GM23248 (cell line): ENCODE measurements around the gene PRPF40B. TPM values are rescaled to one million over a fixed set of nuclear protein-coding genes. Genes with fewer than 3 reads are reported as not detected.
A peak's percentile ranks its signal among the peaks of the same experiment; 100 is the strongest.

Source experiments
- DNase-seq: peaks from one replicate; pipeline ENCODE4 v3.0.0-alpha.2; 2015
- H2AFZ ChIP-seq: fragments of 200-600 bp; sonication (generic); 2 replicates; pipeline ENCODE4 v1.6.1; 2016; ENCODE audit warnings: antibody characterized with exemption
- H3F3A ChIP-seq: fragments of 200-600 bp; sonication (generic); 2 replicates; pipeline ENCODE4 v1.6.1; 2016; ENCODE audit warnings: mild to moderate bottlenecking, antibody characterized with exemption, mixed run types; ENCODE audit not compliant: insufficient read depth
- H3K27ac ChIP-seq: fragments of 200-600 bp; sonication (generic); 2 replicates; pipeline ENCODE4 v1.5.1; 2016; ENCODE audit warnings: mild to moderate bottlenecking
- H3K27me3 ChIP-seq: fragments of 200-600 bp; sonication (generic); replicated peaks from 2 replicates; pipeline ENCODE4 v1.6.1; 2016; ENCODE audit warnings: mild to moderate bottlenecking; ENCODE audit not compliant: insufficient read depth
- H3K36me3 ChIP-seq: fragments of 200-600 bp; sonication (generic); 2 replicates; pipeline ENCODE4 v1.6.1; 2016; ENCODE audit warnings: low read depth, mild to moderate bottlenecking
- H3K4me1 ChIP-seq: fragments of 200-600 bp; sonication (generic); 2 replicates; pipeline ENCODE4 v1.6.1; 2016; ENCODE audit warnings: mild to moderate bottlenecking; ENCODE audit not compliant: insufficient read depth
- H3K4me2 ChIP-seq: fragments of 200-600 bp; sonication (generic); one replicate; pipeline ENCODE4 v1.6.1; 2016; ENCODE audit warnings: mild to moderate bottlenecking; ENCODE audit not compliant: unreplicated experiment
- H3K4me3 ChIP-seq: fragments of 200-600 bp; sonication (generic); 2 replicates; pipeline ENCODE4 v1.5.1; 2016; ENCODE audit warnings: mild to moderate bottlenecking
- H3K79me2 ChIP-seq: fragments of 200-600 bp; sonication (generic); 2 replicates; pipeline ENCODE4 v1.6.1; 2016; ENCODE audit warnings: mild to moderate bottlenecking; ENCODE audit not compliant: insufficient read depth
- H3K9ac ChIP-seq: fragments of 200-600 bp; sonication (generic); 2 replicates; pipeline ENCODE4 v1.6.1; 2016; ENCODE audit warnings: mild to moderate bottlenecking
- H3K9me2 ChIP-seq: fragments of 200-600 bp; sonication (generic); 2 replicates; pipeline ENCODE4 v1.6.1; 2016; ENCODE audit warnings: mixed run types, mild to moderate bottlenecking, moderate library complexity; ENCODE audit not compliant: insufficient read depth
- H3K9me3 ChIP-seq: fragments of 200-600 bp; sonication (generic); one replicate; pipeline ENCODE4 v1.6.1; 2017; ENCODE audit warnings: low read depth
- H4K20me1 ChIP-seq: fragments of 200-600 bp; sonication (generic); 2 replicates; pipeline ENCODE4 v1.6.0; 2016; ENCODE audit not compliant: insufficient read depth
- EZH2 ChIP-seq: fragments of 200-600 bp; sonication (generic); IDR thresholded peaks from 2 replicates; pipeline ENCODE4 v1.6.1; 2018; ENCODE audit warnings: antibody characterized with exemption, mild to moderate bottlenecking; ENCODE audit not compliant: insufficient read depth, poor library complexity, severe bottlenecking
- EZH2phosphoT487 ChIP-seq: fragments of 200-600 bp; sonication (generic); IDR thresholded peaks from 2 replicates; pipeline ENCODE4 v1.6.1; 2018; ENCODE audit warnings: antibody characterized with exemption, moderate library complexity, mild to moderate bottlenecking, low read depth; ENCODE audit not compliant: insufficient read depth
- WGBS, 2 experiments: methylation state at CpG; one replicate each; pipeline ENCODE4 v1.1.6; 2015 to 2017; ENCODE audit warnings: low lambda C conversion rate in 2 of 2, low coverage in 1 of 2; ENCODE audit errors: missing lambda C conversion rate in 2 of 2; 5-methylcytosine and 5-hydroxymethylcytosine counted together
- in situ Hi-C: fragments of 300-500 bp; cut with MboI; formaldehyde crosslinking; loops from 2 replicates; pipeline ENCODE4 v1.15.0; 2020
- polyA plus RNA-seq: library from polyadenylated mRNA; unstranded; fragments of >200 nt; fragmentation: Nextera tagmentation; extraction: Ambion mirVana; gene quantifications from 2 replicates; pipeline ENCODE4 v1.2.1, GENCODE V29; 2016
- total RNA-seq: library from RNA; depleted of rRNA; stranded (reverse); fragments of >200 nt; shearing (Covaris generic); gene quantifications from 2 replicates; pipeline ENCODE4 v1.2.3, GENCODE V29; 2014

The PRPF40B gene
- total and polyA plus RNA-seq, 2 experiments from 2014 or later: 9.9 to 11.6 TPM

DNA sequence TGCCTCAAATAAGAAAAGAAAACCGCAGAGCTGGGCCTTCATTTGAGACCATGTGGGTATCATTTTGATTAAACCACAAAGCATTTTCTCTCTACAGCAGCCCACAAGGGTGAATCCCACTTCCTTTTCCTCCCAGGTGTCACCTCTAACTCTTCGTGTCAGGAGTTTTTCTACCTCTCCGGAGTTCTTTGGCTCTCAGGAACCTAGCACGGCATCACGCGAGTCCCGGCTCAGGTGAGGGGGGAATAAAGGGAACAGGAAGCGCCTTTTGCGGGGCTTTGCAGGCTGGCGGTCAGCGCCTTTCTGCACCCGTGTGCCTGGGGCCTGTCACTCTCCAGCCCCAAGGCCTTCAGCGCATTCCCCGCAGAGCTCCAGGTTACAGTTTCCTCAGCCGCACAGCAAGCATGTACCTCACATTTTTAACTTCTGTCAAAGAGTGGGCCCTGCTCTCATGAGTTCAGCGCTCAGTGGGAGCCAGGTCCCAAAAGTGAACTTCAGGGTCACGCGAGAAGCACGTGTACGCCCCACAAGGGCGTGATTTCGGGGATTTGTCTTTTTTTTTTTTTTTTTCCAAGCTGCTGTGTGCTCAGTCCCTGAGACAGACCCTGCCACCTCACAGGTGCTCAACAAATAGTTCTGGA, 740 bp upstream of the PRPF40B start:
- Histone ChIP-seq H3K27ac (peak overlapping the region; percentile 52), H3K79me2 (no peaks in the 10 kb centered on the region), H3K4me3 (peak overlapping the region; percentile 77), H3K36me3 (no peaks in the 10 kb centered on the region), H2AFZ (peak overlapping the region; percentile 84), H3K4me1 (peaks cover 19% of the 10 kb centered on the region), H3F3A (peaks cover 26% of the 10 kb centered on the region), H3K27me3 (no peaks in the 10 kb centered on the region), H3K9me3 (no peaks in the 10 kb centered on the region), H4K20me1 (no peaks in the 10 kb centered on the region), H3K9me2 (no peaks in the 10 kb centered on the region), H3K9ac (peak overlapping the region; percentile 77), H3K4me2 (peak overlapping the region; percentile 93)
- TF ChIP-seq EZH2phosphoT487: no peak
- TF ChIP-seq EZH2: no peak
- in situ Hi-C loops: no loop called here
- peak; percentile 76 for DNase-seq
- WGBS, 2 experiments: 4 to 5% methylated on average over 22 of the region's 22 CpGs

- Histone ChIP-seq H3K4me1 (peaks cover 25% of the 10 kb centered on the region), H3K4me2 (no peak overlapping the region), H3F3A (peaks cover 33% of the 10 kb centered on the region), H3K36me3 (no peaks in the 10 kb centered on the region), H3K9ac (no peak overlapping the region), H4K20me1 (no peaks in the 10 kb centered on the region), H3K4me3 (no peak overlapping the region), H3K27ac (no peak overlapping the region), H3K9me3 (no peaks in the 10 kb centered on the region), H3K79me2 (no peaks in the 10 kb centered on the region), H3K9me2 (no peaks in the 10 kb centered on the region), H2AFZ (no peak overlapping the region), H3K27me3 (no peaks in the 10 kb centered on the region)
- WGBS, 2 experiments: 59 to 68% methylated on average over 4 of the region's 4 CpGs
- peak; percentile 44 for DNase-seq
- TF ChIP-seq EZH2phosphoT487: no peak
- TF ChIP-seq EZH2: no peak
- in situ Hi-C loops: no loop called here
These were observed 1.7 kb downstream of the PRPF40B start for GRCh38 chr12:49624921-49625577.

GRCh38 chr12:49626169-49626835, 2.9 kb downstream of the PRPF40B start:
- in situ Hi-C loops: no loop called here
- Histone ChIP-seq H4K20me1 (no peaks in the 10 kb centered on the region), H3K79me2 (no peaks in the 10 kb centered on the region), H3K27ac (no peak overlapping the region), H2AFZ (no peak overlapping the region), H3K9ac (no peak overlapping the region), H3K4me2 (no peak overlapping the region), H3K4me3 (no peak overlapping the region), H3F3A (peaks cover 33% of the 10 kb centered on the region), H3K36me3 (no peaks in the 10 kb centered on the region), H3K4me1 (peaks cover 25% of the 10 kb centered on the region), H3K27me3 (no peaks in the 10 kb centered on the region), H3K9me3 (no peaks in the 10 kb centered on the region), H3K9me2 (no peaks in the 10 kb centered on the region)
- DNase-seq: peak; percentile 53
- no peak for TF ChIP-seq EZH2phosphoT487
- TF ChIP-seq EZH2: no peak
- 84% methylated on average over 6 of the region's 6 CpGs for WGBS, 2 experiments

DNA sequence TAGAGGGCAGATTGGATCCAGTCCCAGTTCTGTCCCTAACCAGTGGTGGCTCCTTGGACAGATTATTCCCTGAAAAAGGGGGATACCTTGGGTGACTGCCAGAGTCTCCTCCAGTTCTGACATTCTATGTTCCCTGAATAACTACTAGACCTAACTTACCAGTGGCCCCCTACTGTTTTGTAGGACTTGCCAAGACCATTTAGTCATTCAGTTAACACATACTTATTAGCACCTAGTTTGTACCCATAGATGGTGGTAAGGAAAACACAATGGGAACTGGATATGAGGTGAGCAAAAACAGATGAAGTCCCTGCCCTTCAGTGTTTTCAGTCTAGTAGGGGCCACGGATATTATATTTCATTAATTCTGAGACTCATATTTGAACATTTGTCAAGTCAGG, 3.5 kb downstream of the PRPF40B start:
- H3K27me3 ChIP-seq: no peaks in the 10 kb centered on the region
- DNase-seq: no peak
- H4K20me1 ChIP-seq: no peaks in the 10 kb centered on the region
- no peaks in the 10 kb centered on the region for H3K9me2 ChIP-seq
- H3K4me1 ChIP-seq: peaks cover 22% of the 10 kb centered on the region
- peaks cover 33% of the 10 kb centered on the region for H3F3A ChIP-seq
- TF ChIP-seq EZH2: no peak
- TF ChIP-seq EZH2phosphoT487: no peak
- in situ Hi-C loops: no loop called here
- no peaks in the 10 kb centered on the region for H3K9me3 ChIP-seq
- WGBS, 2 experiments: 94 to 96% methylated on average over 1 of the region's 1 CpG
- no peak overlapping the region for H2AFZ ChIP-seq
- no peak overlapping the region for H3K4me3 ChIP-seq
- H3K9ac ChIP-seq: no peak overlapping the region
- no peak overlapping the region for H3K27ac ChIP-seq
- no peaks in the 10 kb centered on the region for H3K36me3 ChIP-seq
- no peak overlapping the region for H3K4me2 ChIP-seq
- no peaks in the 10 kb centered on the region for H3K79me2 ChIP-seq
